Measurements from ENCODE around the gene NUP93. TPM values are rescaled to one million over a fixed set of nuclear protein-coding genes. Genes with fewer than 3 reads are reported as not detected.

NUP93 gene
- total and polyA plus RNA-seq, 2 of the 8 experiments (the other 6 are each of a cell fraction or from before 2014, with no cell fraction given), result 147 to 201 TPM

- POLR2A ChIA-PET (ENCODE audit: partially characterized antibody), result interaction anchor here (0.6 to 12.9 kb wide), 17 partner anchors 7 to 163 kb away, joined by 3 to 205 read pairs (median 5); partner anchors contain the start of genes MT1E, MT1F, MT1G and MT1H
Observed at GRCh38 chr16:56683424-56684172, 46.3 kb upstream of the NUP93 start.

More at GRCh38 chr16:56683424-56684172, 46.3 kb upstream of the NUP93 start:
- WGBS, 2 experiments (ENCODE audit: extremely low coverage in 1 of 2, insufficient coverage in 1 of 2, insufficient read length in 1 of 2, insufficient replicate concordance in 2 of 2, low coverage in 1 of 2, low lambda C conversion rate in 2 of 2, missing lambda C conversion rate in 1 of 2), result 74% methylated on average over 5 of the region's 5 CpGs; no CpG with 5 or more reads in 1 of the 2 experiments
- H2BK20ac ChIP-seq (ENCODE audit: low read length), result no peak overlapping the region
- H2BK5ac ChIP-seq (ENCODE audit: low read depth, low read length), result no peak overlapping the region
- no peak overlapping the region for H2BK15ac ChIP-seq (ENCODE audit: low read length)
- peaks cover 10% of the 10 kb centered on the region for H3K23me2 ChIP-seq (ENCODE audit: low read depth, low read length)
- H4K20me1 ChIP-seq (replicated peaks in 1 of 2; ENCODE audit: control insufficient read depth in 1 of 2, insufficient read depth in 2 of 2, low read length in 2 of 2), result peaks cover 0 to 1% of the 10 kb centered on the region in 2 experiments
- peaks cover 0 to 3% (median 0%) of the 10 kb centered on the region in 4 experiments; a peak in 1 of 8 replicates for H3K36me3 ChIP-seq (ENCODE audit: control insufficient read depth in 2 of 4, insufficient read depth in 4 of 4, low read length in 3 of 4)
- H3K18ac ChIP-seq (ENCODE audit: extremely low read depth, low read length), result no peak overlapping the region; the same call in 1 of the 2 replicates
- no peak overlapping the region for H2AFZ ChIP-seq (ENCODE audit: low read length)
- H2BK120ac ChIP-seq (replicated peaks; ENCODE audit: low read depth, low read length), result no peak overlapping the region
- H4K5ac ChIP-seq (ENCODE audit: insufficient read length, low read depth, low read length), result no peak overlapping the region
- H3K79me1 ChIP-seq (ENCODE audit: low read depth, low read length), result no peaks in the 10 kb centered on the region; the same call in 1 of the 2 replicates
- FAIRE-seq (no peak), DNase-seq (ENCODE audit: low read depth in 1 of 2, low spot score in 2 of 2) (no peak)
- H3K27ac ChIP-seq (ENCODE audit: low read depth, low read length), result no peak overlapping the region
- H3K4me2 ChIP-seq (ENCODE audit: insufficient read depth in 1 of 2, low read depth in 2 of 2, low read length in 2 of 2), result peak overlapping the region; percentile 97 to 100
- peak; percentile 69; the same call in 1 of the 2 replicates for TF ChIP-seq MAFK (IDR thresholded peaks at IDR 0.05; ENCODE audit: low read depth, low read length)
- no peak for TF ChIP-seq TAF1 (IDR thresholded peaks at IDR 0.05; ENCODE audit: low read depth, low read length)
- H4K91ac ChIP-seq (replicated peaks; ENCODE audit: insufficient read length, low read length), result no peak overlapping the region
- H3K4me3 ChIP-seq (ENCODE audit: extremely low read depth in 1 of 4, insufficient read depth in 2 of 4, low read depth in 3 of 4, low read length in 4 of 4), result peak overlapping the region in 2 of 4 experiments; percentile 76 to 77; a peak in 3 of 8 replicates
- H3K23ac ChIP-seq (ENCODE audit: insufficient read length), result no peak overlapping the region
- H3K4ac ChIP-seq (replicated peaks; ENCODE audit: insufficient read length, low read depth, low read length), result no peak overlapping the region
- H2BK12ac ChIP-seq (ENCODE audit: low read depth, low read length), result no peak overlapping the region
- H3K14ac ChIP-seq (ENCODE audit: insufficient read length), result no peak overlapping the region
- H3K79me2 ChIP-seq (ENCODE audit: control insufficient read depth in 1 of 2, insufficient read depth in 2 of 2, low read length in 2 of 2), result no peaks in the 10 kb centered on the region
- H4K8ac ChIP-seq (ENCODE audit: extremely low read depth, insufficient read depth, low read length), result no peak overlapping the region
- CTCF ChIA-PET (ENCODE audit: partially characterized antibody), result interaction anchor here (0.9 to 4.5 kb wide), 8 partner anchors 11 to 168 kb away, joined by 3 to 37 read pairs (median 4); no protein-coding TSS in a partner anchor
- peaks cover 0 to 19% (median 8%) of the 10 kb centered on the region in 4 experiments; a peak in 6 of 7 replicates for H3K4me1 ChIP-seq (replicated peaks in 1 of 4; ENCODE audit: control insufficient read depth in 3 of 4, insufficient read depth in 4 of 4, low read length in 3 of 4)
- H3K9ac ChIP-seq (replicated peaks in 1 of 4; ENCODE audit: extremely low read depth in 1 of 4, low read depth in 3 of 4, low read length in 3 of 4), result no peak overlapping the region
- peaks cover 0 to 34% (median 20%) of the 10 kb centered on the region in 4 experiments; a peak in 5 of 7 replicates for H3K27me3 ChIP-seq (replicated peaks in 1 of 4; ENCODE audit: control insufficient read depth in 3 of 4, extremely low read depth in 1 of 4, insufficient read depth in 3 of 4, low read length in 3 of 4)
- H3K56ac ChIP-seq (replicated peaks; ENCODE audit: insufficient read length, low read depth, low read length), result no peak overlapping the region
- H3K9me3 ChIP-seq (ENCODE audit: insufficient read depth in 2 of 2, low read depth in 1 of 2, low read length in 1 of 2), result no peaks in the 10 kb centered on the region
- H2AK5ac ChIP-seq (ENCODE audit: low read depth, low read length), result no peak overlapping the region

Measured in H1 (cell line).